HFF-Myc (cell line): Measurements from ENCODE around the gene MADD.

Experiments
- DNase-seq: peaks from one replicate; pipeline ENCODE4 v3.0.0-alpha.2; 2011; ENCODE audit warnings: low read depth; ENCODE audit errors: extremely low read depth
- H3K4me3 ChIP-seq: replicated peaks from 2 replicates; pipeline ENCODE4 v1.5.1; 2011; ENCODE audit warnings: low read depth, mild to moderate bottlenecking, control low read depth, low read length
- CTCF ChIP-seq: IDR thresholded peaks from 2 replicates; pipeline ENCODE4 v1.5.1; 2012; ENCODE audit warnings: mild to moderate bottlenecking, low read depth, low read length, control low read depth; ENCODE audit errors: missing control alignments

The MADD gene

GRCh38 chr11:47264521-47264920 lies 5.4 kb upstream of the MADD start:
- H3K4me3 ChIP-seq, result no peak overlapping the region
- no peak for TF ChIP-seq CTCF
- DNase-seq, result no peak

DNA sequence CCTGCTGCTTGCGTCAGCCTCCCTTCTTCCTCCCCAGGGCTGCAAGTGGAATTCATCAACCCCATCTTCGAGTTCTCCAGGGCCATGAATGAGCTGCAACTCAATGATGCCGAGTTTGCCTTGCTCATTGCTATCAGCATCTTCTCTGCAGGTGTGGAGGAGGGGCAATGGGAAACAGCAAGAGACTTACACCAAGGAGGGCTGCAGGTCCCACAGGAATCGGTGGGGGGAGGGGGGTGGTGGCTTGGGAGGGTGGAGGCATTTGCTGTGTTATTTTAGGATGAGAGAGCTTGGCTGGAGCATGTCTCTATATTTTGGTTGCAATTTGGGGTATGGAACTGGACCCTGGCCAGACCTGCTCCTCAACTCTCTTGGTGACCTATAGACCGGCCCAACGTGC lies 2.1 kb upstream of the MADD start:
- DNase-seq, result no peak
- no peak for TF ChIP-seq CTCF
- no peak overlapping the region for H3K4me3 ChIP-seq

DNA sequence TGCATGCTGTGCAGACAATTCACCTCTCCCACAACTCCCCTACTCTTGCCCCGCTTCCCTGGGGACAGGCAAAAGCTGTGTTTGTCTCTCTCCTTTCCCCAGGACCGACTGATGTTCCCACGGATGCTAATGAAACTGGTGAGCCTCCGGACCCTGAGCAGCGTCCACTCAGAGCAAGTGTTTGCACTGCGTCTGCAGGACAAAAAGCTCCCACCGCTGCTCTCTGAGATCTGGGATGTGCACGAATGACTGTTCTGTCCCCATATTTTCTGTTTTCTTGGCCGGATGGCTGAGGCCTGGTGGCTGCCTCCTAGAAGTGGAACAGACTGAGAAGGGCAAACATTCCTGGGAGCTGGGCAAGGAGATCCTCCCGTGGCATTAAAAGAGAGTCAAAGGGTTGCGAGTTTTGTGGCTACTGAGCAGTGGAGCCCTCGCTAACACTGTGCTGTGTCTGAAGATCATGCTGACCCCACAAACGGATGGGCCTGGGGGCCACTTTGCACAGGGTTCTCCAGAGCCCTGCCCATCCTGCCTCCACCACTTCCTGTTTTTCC lies 1.4 kb upstream of the MADD start:
- H3K4me3 ChIP-seq, result peak overlapping the region; percentile 80
- TF ChIP-seq CTCF, result no peak
- DNase-seq, result no peak

GRCh38 chr11:47269002-47269828 lies 718 bp upstream of the MADD start:
- TF ChIP-seq CTCF, result peak; percentile 2
- DNase-seq, result peak; percentile 86
- peak overlapping the region; percentile 80 for H3K4me3 ChIP-seq

- H3K4me3 ChIP-seq, result peak overlapping the region; percentile 80
- TF ChIP-seq CTCF, result no peak
- DNase-seq, result no peak
Measured at GRCh38 chr11:47270331-47271271, 668 bp downstream of the MADD start.

GRCh38 chr11:47271328-47271727 lies 1.4 kb downstream of the MADD start:
- no peak for DNase-seq
- no peak for TF ChIP-seq CTCF
- peak overlapping the region; percentile 80 for H3K4me3 ChIP-seq
